NCI-H2196 treated with DMSO at 0.1 percent for 48 hours (cell line): Measurements from ENCODE around the gene TMCO4.
"Not testable (repeated sequence)": the region's sequence is repeated elsewhere in the genome, so short reads cannot be mapped to it uniquely, and the experiment has no call there.

ENCODE experiments used
- DNase-seq: peaks from one replicate; lab custom pipeline; 2025; ENCODE audit not compliant: unreplicated experiment; lab: John Stamatoyannopoulos, UW

Gene TMCO4

GRCh38 chr1:19799230-19800075 is at the start of gene TMCO4:
Gene TMCO4 (minus strand): TSS chr1:19799916. CDS start chr1:19780758, 19,158 bp downstream.
- peak; percentile 39 for DNase-seq

- not testable (repeated sequence) for DNase-seq
Measured at GRCh38 chr1:19849307-19849706, 49.6 kb upstream of the TMCO4 start.

GRCh38 chr1:19847334-19847733 is 47.6 kb upstream of the TMCO4 start:
- DNase-seq = not testable (repeated sequence)

GRCh38 chr1:19846338-19846737 is 46.6 kb upstream of the TMCO4 start:
- no peak for DNase-seq

GRCh38 chr1:19845555-19845954 is 45.8 kb upstream of the TMCO4 start:
- DNase-seq = no peak

- DNase-seq = no peak
Measured at GRCh38 chr1:19844731-19845495, 45.2 kb upstream of the TMCO4 start.

- DNase-seq = no peak
Measured at GRCh38 chr1:19840228-19840627, 40.5 kb upstream of the TMCO4 start.

GRCh38 chr1:19837866-19838265 is 38.1 kb upstream of the TMCO4 start:
- DNase-seq = no peak

GRCh38 chr1:19835578-19835977 is 35.9 kb upstream of the TMCO4 start:
- no peak for DNase-seq

- no peak for DNase-seq
Measured at GRCh38 chr1:19831441-19831840, 31.7 kb upstream of the TMCO4 start.

GRCh38 chr1:19828546-19828945 is 28.8 kb upstream of the TMCO4 start:
- no peak for DNase-seq

GRCh38 chr1:19825298-19825697 is 25.6 kb upstream of the TMCO4 start:
- no peak for DNase-seq

- no peak for DNase-seq
Measured at GRCh38 chr1:19824541-19824940, 24.8 kb upstream of the TMCO4 start.

- DNase-seq = no peak
Measured at GRCh38 chr1:19824036-19824435, 24.3 kb upstream of the TMCO4 start.

- no peak for DNase-seq
Measured at GRCh38 chr1:19819701-19820100, 20.0 kb upstream of the TMCO4 start.

- DNase-seq = no peak
Measured at GRCh38 chr1:19818324-19818723, 18.6 kb upstream of the TMCO4 start.

- no peak for DNase-seq
Measured at GRCh38 chr1:19817160-19817559, 17.4 kb upstream of the TMCO4 start.

- not testable (repeated sequence) for DNase-seq
Measured at GRCh38 chr1:19816737-19817086, 17.0 kb upstream of the TMCO4 start.

GRCh38 chr1:19815801-19816736 is 16.4 kb upstream of the TMCO4 start:
- DNase-seq = peak; percentile 87

- DNase-seq = peak; percentile 76
Measured at GRCh38 chr1:19814681-19815503, 15.2 kb upstream of the TMCO4 start, which contains the start of gene RNF186. Gene RNF186 (minus strand): TSS chr1:19815283. CDS start chr1:19815101, 182 bp downstream.
